HG02970 (cell line): ENCODE results near the gene TCEA3.

Experiments used
- ATAC-seq: cut with Tn5 transposase; IDR thresholded peaks from one replicate; pipeline ENCODE4 v1.9.1; 2021; ENCODE audit warnings: mild to moderate bottlenecking, moderate library complexity, moderate number of reproducible peaks; ENCODE audit not compliant: unreplicated experiment, low FRiP score

The TCEA3 gene

DNA sequence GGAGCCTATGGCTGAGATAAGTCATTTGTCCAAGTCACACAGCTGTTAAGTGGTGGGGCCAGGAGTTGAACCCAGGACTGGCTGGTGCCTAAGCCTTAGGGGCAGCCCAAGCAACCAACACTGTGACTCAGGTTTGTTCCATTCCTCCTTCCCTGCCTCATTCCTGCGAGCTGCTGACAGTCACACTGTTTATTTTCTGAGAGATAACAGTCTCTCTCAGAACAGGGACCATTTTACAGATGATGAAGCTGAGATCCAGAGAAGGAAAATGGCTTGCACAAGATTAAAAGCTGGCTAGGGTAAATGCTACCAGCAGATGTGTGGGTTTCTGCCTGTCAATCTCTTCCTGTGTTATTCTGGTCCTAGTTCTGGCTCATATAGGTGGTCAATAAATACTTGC is 24.3 kb upstream of the TCEA3 start:
- no peak for ATAC-seq

GRCh38 chr1:23446661-23447310 is 22.2 kb upstream of the TCEA3 start:
- ATAC-seq = no peak

DNA sequence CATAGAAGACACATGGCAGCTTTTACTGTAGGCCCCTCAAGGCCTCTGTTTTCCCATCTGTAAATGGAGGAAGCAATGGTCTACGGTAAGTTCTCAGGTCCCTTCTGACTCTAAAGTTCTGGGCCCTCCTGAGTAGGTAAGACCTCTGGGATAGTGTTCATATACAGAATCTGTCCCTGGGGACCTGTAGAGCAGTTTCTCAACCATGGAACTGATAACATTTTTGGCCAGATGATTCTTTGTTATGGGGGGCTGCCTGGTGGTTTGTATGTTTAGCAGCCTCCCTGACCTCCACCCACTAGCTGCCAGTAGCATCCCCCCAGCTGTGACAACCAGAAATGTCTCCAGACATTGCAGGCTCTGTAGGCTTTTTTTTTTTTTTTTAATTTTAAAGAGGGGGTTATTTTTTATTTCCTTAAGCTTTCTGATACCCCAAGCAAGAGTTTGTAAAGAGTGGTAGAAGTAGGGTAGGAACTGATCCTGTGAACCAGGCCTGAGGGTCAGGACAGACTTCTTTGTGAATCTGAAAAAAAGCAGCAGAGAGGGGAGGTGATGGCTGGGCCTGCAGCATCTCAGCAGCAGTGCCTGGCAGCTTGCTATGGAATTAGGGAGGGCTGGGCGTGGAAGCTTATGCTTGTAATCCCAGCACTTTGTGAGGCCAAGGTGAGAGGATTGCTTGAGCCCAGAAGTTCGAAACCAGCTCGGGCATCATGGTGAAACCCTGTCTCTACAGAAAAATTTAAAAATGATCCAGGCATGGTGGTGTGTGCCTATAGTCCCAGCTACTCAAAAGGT is 20.2 kb upstream of the TCEA3 start:
- no peak for ATAC-seq

DNA sequence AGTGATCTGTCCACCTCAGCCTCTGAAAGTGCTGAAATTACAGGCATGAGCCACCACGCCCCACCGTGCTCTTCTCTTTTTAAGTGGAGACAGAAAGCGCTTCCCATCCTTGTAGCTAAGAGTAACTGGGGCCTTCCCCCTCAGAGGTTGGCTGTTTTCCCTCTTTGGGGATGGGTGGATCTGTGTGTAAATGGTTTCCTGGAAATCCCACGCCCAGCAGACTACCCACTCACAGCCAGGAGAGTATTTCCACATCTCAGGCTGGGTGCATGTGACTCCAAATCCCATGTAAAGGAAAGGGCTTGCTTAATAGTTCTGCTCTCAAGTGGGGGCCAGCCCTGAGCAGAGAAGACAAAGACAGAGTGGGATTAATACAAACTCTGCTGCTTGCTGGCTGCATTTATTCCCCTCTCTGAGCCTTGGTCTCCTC is 19.6 kb upstream of the TCEA3 start:
- no peak for ATAC-seq

DNA sequence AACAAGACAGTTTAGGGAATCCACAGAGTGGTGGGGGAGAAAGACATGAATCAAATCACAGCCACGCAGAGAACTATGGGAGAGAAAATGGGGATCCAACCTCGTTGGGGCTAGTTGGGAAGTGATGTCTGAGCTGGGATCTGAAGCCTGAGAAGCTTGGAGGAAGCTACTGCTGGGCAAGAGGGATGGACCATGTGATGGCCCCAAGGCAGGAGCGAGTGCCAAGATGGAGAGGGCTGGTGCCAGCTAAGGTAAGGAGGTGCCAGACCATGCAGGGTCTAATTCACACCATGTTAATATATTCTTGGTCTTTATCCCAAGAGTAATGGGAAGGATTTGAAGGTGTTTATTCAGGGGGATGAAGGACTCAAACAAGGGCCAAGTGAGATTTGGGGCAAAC is 18.2 kb upstream of the TCEA3 start:
- ATAC-seq = no peak

- ATAC-seq = no peak
Measured at GRCh38 chr1:23441446-23442148, 17.0 kb upstream of the TCEA3 start.

GRCh38 chr1:23438545-23438944 is 14.0 kb upstream of the TCEA3 start:
- no peak for ATAC-seq

- ATAC-seq = no peak
Measured at GRCh38 chr1:23437355-23437664, 12.8 kb upstream of the TCEA3 start.

DNA sequence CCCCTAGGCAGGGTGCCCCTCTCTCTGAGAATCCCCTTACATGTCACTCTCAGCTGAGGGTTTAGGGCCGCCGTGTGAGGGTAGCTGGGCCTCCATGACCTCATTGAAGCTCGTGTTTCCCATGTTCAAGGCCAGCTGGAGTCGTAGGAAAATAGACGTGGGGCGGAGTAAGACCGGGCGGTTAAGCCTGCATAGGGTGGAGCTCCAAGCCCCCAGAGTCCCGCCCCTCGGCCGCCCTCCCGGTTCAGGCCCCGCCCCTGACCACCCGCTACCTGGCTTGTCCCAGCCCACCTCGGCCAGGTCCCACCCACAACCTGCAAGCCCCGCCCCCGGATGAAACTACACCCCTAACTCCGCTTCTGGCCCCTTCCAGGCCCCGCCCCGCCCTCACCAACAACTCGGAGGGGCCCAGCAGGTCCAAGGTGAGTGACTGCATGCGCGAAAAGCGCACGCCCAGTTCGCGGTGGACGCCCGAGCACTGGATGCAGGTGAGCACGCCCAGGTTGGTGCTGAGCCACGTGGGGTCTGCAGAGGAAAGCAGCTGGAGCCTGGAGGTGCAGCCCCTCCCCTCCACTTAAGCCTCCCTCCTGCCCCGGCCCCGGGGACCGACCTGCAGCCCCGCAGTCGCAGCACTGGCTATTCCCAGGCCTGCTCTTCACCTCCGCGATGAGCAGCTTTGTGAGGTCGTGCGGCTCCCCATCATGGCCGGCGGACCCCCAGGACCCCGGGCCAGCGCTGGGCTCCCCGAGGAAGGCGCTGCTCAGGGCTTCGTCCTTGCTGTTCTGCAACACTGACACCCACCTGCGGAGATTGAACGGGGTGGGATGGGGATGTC is 12.2 kb upstream of the TCEA3 start:
- no peak for ATAC-seq

- no peak for ATAC-seq
Measured at GRCh38 chr1:23434260-23434775, 9.8 kb upstream of the TCEA3 start.

- ATAC-seq = no peak
Measured at GRCh38 chr1:23433122-23433521, 8.6 kb upstream of the TCEA3 start.

DNA sequence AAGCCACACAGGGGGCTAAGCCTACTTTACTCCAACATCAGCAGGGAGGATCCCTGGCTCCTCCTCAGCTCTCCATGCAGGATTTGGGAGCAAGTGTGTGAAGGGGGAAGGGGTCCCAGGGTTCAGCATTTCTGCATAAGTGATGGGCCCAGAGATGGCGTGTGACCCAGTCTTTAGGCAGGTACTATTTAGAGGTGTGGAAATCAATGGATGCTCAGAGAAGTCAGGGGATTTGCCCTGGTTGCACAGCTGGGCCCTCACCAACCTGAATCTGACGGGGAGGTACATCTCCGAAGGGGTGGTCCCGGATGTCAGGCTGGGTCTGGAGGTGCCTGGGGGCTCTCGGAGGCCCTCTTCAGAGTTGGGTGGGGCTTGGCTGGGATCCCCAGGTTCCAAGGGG is 6.9 kb upstream of the TCEA3 start:
- no peak for ATAC-seq

GRCh38 chr1:23430803-23431202 is 6.3 kb upstream of the TCEA3 start:
- no peak for ATAC-seq

DNA sequence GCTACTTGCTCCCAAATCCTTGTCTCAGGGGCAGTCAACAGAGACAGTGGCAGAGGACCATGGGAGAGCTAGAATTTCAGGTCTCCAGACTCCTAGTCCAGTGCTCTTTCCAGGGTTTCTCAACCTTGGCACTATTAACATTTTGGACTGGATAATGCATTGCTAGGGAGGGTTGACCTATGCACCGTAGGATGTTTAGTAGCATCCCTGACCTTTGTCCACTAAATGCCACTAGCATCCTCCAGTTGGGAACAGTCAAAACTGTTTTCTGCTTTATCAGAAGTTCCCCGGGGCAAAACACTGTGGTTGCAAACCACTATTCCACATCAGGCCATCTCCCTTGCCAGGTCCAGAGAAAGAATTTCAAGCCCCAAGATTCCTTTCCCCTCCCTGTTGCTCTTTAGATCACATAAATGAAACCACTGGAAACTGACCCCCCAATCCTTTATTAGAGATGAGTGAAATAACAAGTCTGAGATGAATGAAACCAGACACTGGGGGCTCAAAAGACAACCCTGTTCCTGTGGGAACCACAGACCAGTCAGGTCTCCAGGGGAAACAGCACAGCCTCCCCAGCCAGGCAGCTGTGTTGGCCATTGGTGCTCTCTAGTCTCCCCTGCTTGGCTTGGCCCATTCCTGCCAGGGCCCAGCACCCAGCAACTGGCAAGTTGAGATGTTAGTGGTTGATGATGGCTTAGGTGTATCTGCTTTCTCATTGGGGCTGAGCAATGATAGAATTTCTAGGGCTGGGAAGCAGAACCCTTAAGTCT is 3.8 kb upstream of the TCEA3 start:
- no peak for ATAC-seq

DNA sequence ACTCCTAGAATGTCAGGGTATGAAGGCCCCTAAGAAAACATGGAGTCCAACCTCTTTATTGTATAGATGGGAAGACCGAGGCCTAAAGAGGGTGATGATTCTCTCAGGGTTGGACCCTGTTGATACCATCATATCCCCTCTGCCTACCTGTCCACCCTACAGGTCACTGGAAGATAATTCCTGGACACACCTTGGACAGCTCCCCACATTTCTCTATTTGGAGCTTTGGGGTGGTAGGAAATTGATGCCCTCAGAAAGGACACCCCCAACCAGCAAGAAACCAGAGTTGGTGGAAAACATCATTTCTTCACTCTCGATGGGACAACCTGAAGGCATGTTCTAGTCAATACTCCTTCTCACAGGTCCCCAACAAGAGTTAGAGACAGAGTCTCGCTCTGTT is 3.0 kb upstream of the TCEA3 start:
- no peak for ATAC-seq

DNA sequence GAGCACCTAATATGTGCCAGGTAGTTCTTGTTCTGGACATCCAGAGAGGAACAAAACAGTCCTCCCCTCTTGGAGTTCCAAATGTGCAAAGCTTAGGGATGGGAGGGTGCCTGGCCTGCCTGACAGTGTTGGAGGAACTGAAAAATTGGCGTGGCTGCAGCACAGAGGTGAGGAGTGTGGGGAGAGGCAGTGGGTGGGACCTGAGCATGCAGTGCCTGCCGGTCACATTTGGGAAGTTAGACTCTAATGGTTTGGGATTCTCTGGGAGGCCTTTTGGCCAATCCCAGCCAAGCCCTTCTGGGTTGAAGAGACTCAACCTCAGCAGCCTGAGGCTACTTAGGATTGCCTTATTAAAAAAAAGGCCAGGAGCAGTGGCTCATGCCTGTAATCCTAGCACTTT is 2.3 kb upstream of the TCEA3 start:
- ATAC-seq = no peak

DNA sequence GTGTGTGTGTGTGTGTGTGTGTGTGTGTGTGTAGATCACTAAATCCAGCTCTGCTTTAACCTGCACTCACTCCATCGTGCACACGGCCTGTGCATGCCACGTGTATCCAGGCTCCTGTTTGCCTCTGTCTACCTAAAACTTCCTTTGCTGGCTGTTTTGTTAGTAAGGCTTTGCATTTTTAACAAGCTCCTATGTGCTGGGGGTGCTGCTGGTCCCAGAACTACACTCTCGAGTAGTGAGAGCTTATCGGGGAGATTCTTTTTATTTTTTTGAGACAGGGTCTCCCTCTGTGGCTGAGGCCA is 596 bp upstream of the TCEA3 start:
- no peak for ATAC-seq

GRCh38 chr1:23423415-23424292 is 894 bp downstream of the TCEA3 start:
- ATAC-seq = no peak

DNA sequence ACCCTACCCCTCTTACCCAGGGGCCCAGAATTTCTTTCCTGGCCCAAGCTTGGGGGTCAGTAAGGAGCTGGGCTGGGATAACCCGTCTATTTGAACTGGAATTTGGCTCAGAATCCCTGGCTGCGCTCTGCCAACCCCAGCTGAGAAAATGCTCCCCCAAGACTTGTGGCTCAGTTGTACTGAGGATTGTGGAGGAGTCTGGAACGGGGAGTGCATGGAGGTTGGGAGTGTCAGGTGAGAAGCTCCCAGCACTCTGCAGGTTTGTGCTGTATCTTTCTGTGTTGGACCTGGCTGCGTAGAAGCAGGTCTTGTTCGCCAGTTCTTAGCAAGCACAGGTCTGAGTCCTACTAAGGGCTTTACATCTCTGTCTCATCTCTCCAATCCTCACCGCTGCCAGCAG is 1.6 kb downstream of the TCEA3 start:
- no peak for ATAC-seq
